ENCODE measurements around the gene BICC1.

BICC1 gene

DNA sequence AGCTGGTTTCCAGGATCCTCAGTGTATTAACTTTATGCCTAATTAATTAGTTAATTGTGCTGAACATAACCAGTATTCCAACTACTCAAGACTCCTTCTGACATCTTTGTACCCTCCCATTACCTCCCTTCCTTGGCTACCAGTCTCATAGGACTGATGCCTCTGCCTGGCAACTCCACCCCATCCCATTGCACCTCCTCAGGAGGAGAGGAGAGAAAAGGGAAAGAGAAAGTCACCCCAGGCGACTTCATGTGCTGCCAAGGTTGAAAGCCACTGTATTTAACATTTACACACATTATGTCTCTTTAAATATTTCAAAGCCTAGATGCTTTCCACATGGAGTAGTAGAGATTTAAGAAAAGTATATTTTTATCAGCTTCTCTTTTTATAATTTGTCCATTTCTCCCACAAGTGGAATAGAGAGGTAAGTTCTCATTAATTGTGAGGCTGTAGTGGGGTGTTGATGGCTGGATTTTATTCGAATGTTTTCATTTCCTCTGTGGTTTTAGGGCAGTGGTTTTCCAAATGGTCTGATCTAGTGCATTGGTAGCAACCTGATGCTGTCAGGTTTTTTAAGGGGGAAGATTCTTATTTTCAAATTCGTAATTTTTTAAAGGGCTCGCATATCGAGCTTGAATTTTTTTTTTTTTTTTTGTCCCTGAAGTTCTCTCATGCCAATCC lies 148.0 kb downstream of the BICC1 start:
- H3K4me3 ChIP-seq (ENCODE audit: low read depth, low read length) = no peak overlapping the region
- in situ Hi-C loops (cut with HindIII; ENCODE audit: low sequenced_read_pairs) = no loop called here
- peak; percentile 70 for DNase-seq (ENCODE audit: low read depth, low spot score)
- TF ChIP-seq, protein P1, sequence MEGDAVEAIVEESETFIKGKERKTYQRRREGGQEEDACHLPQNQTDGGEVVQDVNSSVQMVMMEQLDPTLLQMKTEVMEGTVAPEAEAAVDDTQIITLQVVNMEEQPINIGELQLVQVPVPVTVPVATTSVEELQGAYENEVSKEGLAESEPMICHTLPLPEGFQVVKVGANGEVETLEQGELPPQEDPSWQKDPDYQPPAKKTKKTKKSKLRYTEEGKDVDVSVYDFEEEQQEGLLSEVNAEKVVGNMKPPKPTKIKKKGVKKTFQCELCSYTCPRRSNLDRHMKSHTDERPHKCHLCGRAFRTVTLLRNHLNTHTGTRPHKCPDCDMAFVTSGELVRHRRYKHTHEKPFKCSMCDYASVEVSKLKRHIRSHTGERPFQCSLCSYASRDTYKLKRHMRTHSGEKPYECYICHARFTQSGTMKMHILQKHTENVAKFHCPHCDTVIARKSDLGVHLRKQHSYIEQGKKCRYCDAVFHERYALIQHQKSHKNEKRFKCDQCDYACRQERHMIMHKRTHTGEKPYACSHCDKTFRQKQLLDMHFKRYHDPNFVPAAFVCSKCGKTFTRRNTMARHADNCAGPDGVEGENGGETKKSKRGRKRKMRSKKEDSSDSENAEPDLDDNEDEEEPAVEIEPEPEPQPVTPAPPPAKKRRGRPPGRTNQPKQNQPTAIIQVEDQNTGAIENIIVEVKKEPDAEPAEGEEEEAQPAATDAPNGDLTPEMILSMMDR (IDR thresholded peaks at IDR 0.05; ENCODE audit: low read depth, low read length) = no peak

DNA sequence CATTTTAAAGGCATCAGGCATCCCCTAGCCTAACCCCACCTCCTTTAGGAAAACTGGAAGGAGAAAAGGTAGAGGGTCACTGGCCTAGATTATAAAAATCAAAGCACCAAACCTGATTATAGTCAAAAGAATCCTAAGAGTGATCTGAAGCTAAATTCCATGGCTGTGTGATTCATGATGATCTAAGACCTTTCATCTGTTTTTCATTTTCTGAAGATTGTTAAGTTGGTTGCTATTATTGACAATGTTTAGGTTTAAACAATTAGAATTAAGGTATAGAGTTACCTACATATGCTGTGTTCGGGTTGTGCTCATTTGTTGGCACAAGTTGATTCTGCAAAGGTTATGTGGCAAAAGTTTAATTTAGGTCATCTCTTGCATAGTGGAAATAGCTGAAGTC lies 148.7 kb downstream of the BICC1 start:
- no peak overlapping the region for H3K4me3 ChIP-seq (ENCODE audit: low read depth, low read length)
- in situ Hi-C loops (cut with HindIII; ENCODE audit: low sequenced_read_pairs) = no loop called here
- TF ChIP-seq, protein P1 (IDR thresholded peaks at IDR 0.05; ENCODE audit: low read depth, low read length) = no peak
- DNase-seq (ENCODE audit: low read depth, low spot score) = peak; percentile 78

DNA sequence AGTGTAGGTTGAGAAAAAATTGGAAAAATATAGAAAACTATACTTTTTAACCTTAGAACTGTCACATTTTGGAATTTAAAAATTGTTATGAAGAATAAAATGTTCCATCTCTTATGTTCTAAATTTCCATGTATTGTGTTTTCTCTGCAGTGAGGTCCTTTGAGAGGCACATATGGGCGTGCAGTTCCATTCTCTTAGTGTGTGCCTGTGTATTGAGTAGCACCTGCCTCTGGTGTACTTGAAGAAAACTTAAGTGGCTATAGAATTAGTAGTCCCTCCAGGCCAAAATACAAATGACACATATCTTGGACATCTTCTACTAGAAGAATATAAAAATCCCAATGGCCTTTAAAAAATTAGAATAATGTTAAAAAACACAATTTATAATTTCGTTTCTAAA lies 149.2 kb downstream of the BICC1 start:
- H3K4me3 ChIP-seq (ENCODE audit: low read depth, low read length) = no peak overlapping the region
- in situ Hi-C loops (cut with HindIII; ENCODE audit: low sequenced_read_pairs) = no loop called here
- DNase-seq (ENCODE audit: low read depth, low spot score) = no peak
- TF ChIP-seq, protein P1 (IDR thresholded peaks at IDR 0.05; ENCODE audit: low read depth, low read length) = no peak

DNA sequence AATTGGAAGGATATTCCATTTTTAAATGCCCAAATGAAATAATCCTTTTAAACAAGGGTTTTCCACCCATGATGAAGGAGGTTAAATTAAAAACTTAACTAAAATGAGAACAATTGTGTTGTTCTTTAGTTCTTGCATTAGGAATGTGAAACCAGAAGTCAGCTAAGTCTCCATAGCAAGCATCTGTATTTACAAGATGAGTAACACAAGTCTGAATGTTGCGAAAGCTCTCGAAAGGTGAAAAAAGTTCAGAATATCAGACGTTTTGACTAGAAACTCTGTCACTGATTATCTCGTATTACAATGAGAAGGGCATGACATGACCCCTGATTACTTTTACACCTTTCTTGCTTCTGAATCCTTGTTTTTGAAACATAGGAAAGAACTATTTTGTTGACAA lies 149.6 kb downstream of the BICC1 start:
- in situ Hi-C loops (cut with HindIII; ENCODE audit: low sequenced_read_pairs) = no loop called here
- DNase-seq (ENCODE audit: low read depth, low spot score) = peak; percentile 91
- no peak overlapping the region for H3K4me3 ChIP-seq (ENCODE audit: low read depth, low read length)
- TF ChIP-seq, protein P1 (IDR thresholded peaks at IDR 0.05; ENCODE audit: low read depth, low read length) = no peak

DNA sequence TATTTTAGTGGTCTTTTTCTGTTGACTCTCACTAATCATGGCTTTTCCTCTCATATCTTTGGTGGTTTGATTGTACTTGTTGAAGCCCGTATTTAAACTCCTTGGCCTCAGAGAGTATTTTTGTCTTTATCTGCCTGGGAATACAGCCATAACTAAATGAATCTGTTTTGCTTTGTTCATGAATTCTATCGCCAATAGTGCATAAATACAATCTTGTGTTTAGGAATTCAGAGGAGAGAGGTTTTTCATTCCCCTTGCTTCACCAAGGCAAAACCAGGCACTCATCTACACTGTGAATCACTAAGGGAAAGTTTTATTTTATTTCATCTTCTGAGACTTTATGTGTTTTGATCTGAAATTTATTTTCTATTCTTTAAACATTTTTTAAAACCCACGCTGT lies 152.7 kb downstream of the BICC1 start:
- no peak overlapping the region for H3K4me3 ChIP-seq (ENCODE audit: low read depth, low read length)
- in situ Hi-C loops (cut with HindIII; ENCODE audit: low sequenced_read_pairs) = no loop called here
- TF ChIP-seq, protein P1 (IDR thresholded peaks at IDR 0.05; ENCODE audit: low read depth, low read length) = no peak
- DNase-seq (ENCODE audit: low read depth, low spot score) = no peak

DNA sequence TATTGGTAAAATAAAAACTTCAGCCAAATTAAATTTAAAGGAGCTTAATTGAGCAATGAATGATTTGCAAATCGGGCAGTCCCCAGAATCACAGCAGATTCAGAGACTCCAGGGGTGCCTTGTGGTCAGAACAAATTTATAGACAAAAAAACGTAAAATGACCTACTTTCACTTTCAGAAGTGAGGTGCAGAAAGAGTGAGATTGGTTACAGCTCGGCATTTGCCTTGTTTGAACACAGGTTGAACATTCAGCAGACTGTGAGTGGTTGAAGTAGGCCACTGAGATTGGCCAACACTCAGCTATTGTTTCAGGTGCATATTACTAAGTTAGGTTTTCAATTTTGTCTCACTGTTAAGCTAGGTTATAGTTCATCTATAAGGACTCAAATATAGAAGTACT lies 153.4 kb downstream of the BICC1 start:
- DNase-seq (ENCODE audit: low read depth, low spot score) = peak; percentile 46
- H3K4me3 ChIP-seq (ENCODE audit: low read depth, low read length) = no peak overlapping the region
- TF ChIP-seq, protein P1 (IDR thresholded peaks at IDR 0.05; ENCODE audit: low read depth, low read length) = no peak
- in situ Hi-C loops (cut with HindIII; ENCODE audit: low sequenced_read_pairs) = no loop called here

Data from astrocyte of the spinal cord (primary cell).